B cell (primary cell): Measurements from ENCODE around the gene EXOSC10. TPM values are rescaled to one million over a fixed set of nuclear protein-coding genes. Genes with fewer than 3 reads are reported as not detected.

Experiments
- polyA plus RNA-seq: library from polyadenylated mRNA; depleted of rRNA; stranded (reverse); fragments of >200 nt; gene quantifications from 2 replicates; pipeline ENCODE4 v1.2.3, GENCODE V29; 2012
- total RNA-seq, 2 donors: library from RNA; stranded (reverse); fragments of 120-200 nt in 1 of 2; gene quantifications; 1 replicate in 1 of 2; 2 replicates in 1 of 2; pipeline versions ENCODE4 v1.2.3 to v1.2.4, GENCODE V29; 2013 to 2022

EXOSC10 gene
- total and polyA plus RNA-seq, 2 donors (not counting 1 experiment from before 2014, with no cell fraction given): 83.4 to 119 TPM

Other genes starting within 250 kb of the EXOSC10 start
- 222 and 226 TPM in 2 replicates for gene TARDBP, start 87.2 kb downstream of the EXOSC10 start, total RNA-seq
- 85.2 and 280 TPM in 2 replicates for gene TARDBP, start 87.2 kb downstream of the EXOSC10 start, polyA plus RNA-seq
- gene MASP2, start 52.6 kb downstream of the EXOSC10 start, total RNA-seq: not detected in 2 replicates
- 0.06 and 0.30 TPM in 2 replicates for gene MASP2, start 52.6 kb downstream of the EXOSC10 start, polyA plus RNA-seq
- 38.9 and 39.4 TPM in 2 replicates for gene SRM, start 39.9 kb downstream of the EXOSC10 start, total RNA-seq
- 60.5 and 79.2 TPM in 2 replicates for gene SRM, start 39.9 kb downstream of the EXOSC10 start, polyA plus RNA-seq
- gene ANGPTL7, start 89.5 kb upstream of the EXOSC10 start, total RNA-seq: not detected in 2 replicates
- gene ANGPTL7, start 89.5 kb upstream of the EXOSC10 start, polyA plus RNA-seq: not detected in 2 replicates
- 50.7 and 52.3 TPM in 2 replicates for gene MTOR, start 162.7 kb upstream of the EXOSC10 start, total RNA-seq
- gene MTOR, start 162.7 kb upstream of the EXOSC10 start, polyA plus RNA-seq: 30.3 and 30.7 TPM in 2 replicates
- 28.1 and 30.9 TPM in 2 replicates for gene UBIAD1, start 173.3 kb upstream of the EXOSC10 start, total RNA-seq
- gene UBIAD1, start 173.3 kb upstream of the EXOSC10 start, polyA plus RNA-seq: 17.1 and 17.8 TPM in 2 replicates